Smooth muscle cell (in vitro differentiated cells): Measurements from ENCODE around the gene PGM1. TPM values are rescaled to one million over a fixed set of nuclear protein-coding genes. Genes with fewer than 3 reads are reported as not detected.

Experiments used
- DNase-seq: peaks from one replicate; lab custom pipeline; 2025; ENCODE audit not compliant: unreplicated experiment; lab: John Stamatoyannopoulos, UW
- H2AFZ ChIP-seq: fragments of 200-600 bp; sonication (generic); 2 replicates; pipeline ENCODE4 v1.6.0; 2016; ENCODE audit warnings: antibody characterized with exemption, low read depth, mild to moderate bottlenecking
- H3F3A ChIP-seq: fragments of 200-600 bp; sonication (generic); 2 replicates; pipeline ENCODE4 v1.6.0; 2017; ENCODE audit warnings: antibody characterized with exemption, low read depth
- H3K27ac ChIP-seq: fragments of 200-600 bp; sonication (generic); 2 replicates; pipeline ENCODE4 v1.5.1; 2016; ENCODE audit warnings: low read depth, mild to moderate bottlenecking
- H3K27me3 ChIP-seq: fragments of 200-600 bp; sonication (generic); 2 replicates; pipeline ENCODE4 v1.6.1; 2016; ENCODE audit warnings: low read depth, mild to moderate bottlenecking
- H3K36me3 ChIP-seq: fragments of 200-600 bp; sonication (generic); 2 replicates; pipeline ENCODE4 v1.5.1; 2016; ENCODE audit warnings: low read depth
- H3K4me1 ChIP-seq: fragments of 200-600 bp; sonication (generic); 2 replicates; pipeline ENCODE4 v1.5.1; 2016; ENCODE audit warnings: low read depth
- H3K4me2 ChIP-seq: fragments of 200-600 bp; sonication (generic); 2 replicates; pipeline ENCODE4 v1.6.0; 2016; ENCODE audit warnings: mild to moderate bottlenecking
- H3K4me3 ChIP-seq: fragments of 200-600 bp; sonication (generic); 2 replicates; pipeline ENCODE4 v1.5.1; 2016; ENCODE audit warnings: mild to moderate bottlenecking
- H3K79me2 ChIP-seq: fragments of 200-600 bp; sonication (generic); 2 replicates; pipeline ENCODE4 v1.6.0; 2016; ENCODE audit warnings: low read depth, mild to moderate bottlenecking
- H3K9ac ChIP-seq: fragments of 200-600 bp; sonication (generic); 2 replicates; pipeline ENCODE4 v1.6.0; 2016; ENCODE audit warnings: low read depth
- H3K9me3 ChIP-seq: fragments of 200-600 bp; sonication (generic); replicated peaks from 2 replicates; pipeline ENCODE4 v1.5.1; 2016; ENCODE audit warnings: low read depth
- H4K20me1 ChIP-seq: fragments of 200-600 bp; sonication (generic); 2 replicates; pipeline ENCODE4 v1.6.0; 2016; ENCODE audit warnings: low read depth
- WGBS: methylation state at CpG from one replicate; pipeline ENCODE4 v1.1.7; 2016; ENCODE audit warnings: low lambda C conversion rate; 5-methylcytosine and 5-hydroxymethylcytosine counted together
- polyA plus RNA-seq: library from polyadenylated mRNA; unstranded; fragments of >200 nt; fragmentation: Nextera tagmentation; extraction: Ambion mirVana; gene quantifications from 2 replicates; pipeline ENCODE4 v1.2.1, GENCODE V29; 2016
- total RNA-seq: library from RNA; depleted of rRNA; stranded (reverse); fragments of >200 nt; gene quantifications from 2 replicates; pipeline ENCODE4 v1.2.3, GENCODE V29; 2014
- TF ChIP-seq, protein P1 (sequence below): fragments of 200-600 bp; sonication (generic); IDR thresholded peaks from 2 replicates; pipeline ENCODE4 v1.5.1; 2017; ENCODE audit warnings: borderline replicate concordance, mild to moderate bottlenecking, antibody characterized with exemption; ENCODE audit not compliant: insufficient read depth, poor library complexity, severe bottlenecking

Gene PGM1
- total and polyA plus RNA-seq, 2 experiments from 2014 or later: 72.7 to 87.6 TPM

DNA sequence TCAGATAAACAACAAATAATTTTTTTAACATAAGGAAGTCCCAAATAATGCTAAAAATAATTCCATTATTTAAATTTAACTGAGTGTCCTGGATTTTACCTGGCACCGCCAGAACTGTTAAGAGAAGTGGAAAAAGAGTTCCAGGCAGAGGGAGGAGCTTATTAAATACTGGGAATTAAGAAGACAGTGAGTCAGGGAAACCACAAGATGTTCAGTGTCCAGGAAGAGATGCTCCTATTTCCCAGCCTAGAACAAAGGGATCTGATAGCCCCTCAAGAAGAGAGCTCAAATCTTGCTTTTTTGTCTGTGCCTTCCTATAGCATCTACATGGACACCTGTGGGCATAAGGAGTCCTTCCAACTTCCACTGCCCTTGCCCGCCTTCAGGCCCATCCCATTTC, 85.9 kb downstream of the PGM1 start:
- no peaks in the 10 kb centered on the region for H4K20me1 ChIP-seq
- H2AFZ ChIP-seq: no peak overlapping the region
- no peak for DNase-seq
- H3K27me3 ChIP-seq: peaks cover under 1% of the 10 kb centered on the region
- H3K79me2 ChIP-seq: no peaks in the 10 kb centered on the region
- H3K9me3 ChIP-seq: no peaks in the 10 kb centered on the region
- H3K4me3 ChIP-seq: no peak overlapping the region
- 84% methylated on average over 2 of the region's 2 CpGs for WGBS
- H3K9ac ChIP-seq: no peak overlapping the region
- H3K4me2 ChIP-seq: no peak overlapping the region
- no peaks in the 10 kb centered on the region for H3K4me1 ChIP-seq
- no peaks in the 10 kb centered on the region for H3F3A ChIP-seq
- TF ChIP-seq, protein P1, sequence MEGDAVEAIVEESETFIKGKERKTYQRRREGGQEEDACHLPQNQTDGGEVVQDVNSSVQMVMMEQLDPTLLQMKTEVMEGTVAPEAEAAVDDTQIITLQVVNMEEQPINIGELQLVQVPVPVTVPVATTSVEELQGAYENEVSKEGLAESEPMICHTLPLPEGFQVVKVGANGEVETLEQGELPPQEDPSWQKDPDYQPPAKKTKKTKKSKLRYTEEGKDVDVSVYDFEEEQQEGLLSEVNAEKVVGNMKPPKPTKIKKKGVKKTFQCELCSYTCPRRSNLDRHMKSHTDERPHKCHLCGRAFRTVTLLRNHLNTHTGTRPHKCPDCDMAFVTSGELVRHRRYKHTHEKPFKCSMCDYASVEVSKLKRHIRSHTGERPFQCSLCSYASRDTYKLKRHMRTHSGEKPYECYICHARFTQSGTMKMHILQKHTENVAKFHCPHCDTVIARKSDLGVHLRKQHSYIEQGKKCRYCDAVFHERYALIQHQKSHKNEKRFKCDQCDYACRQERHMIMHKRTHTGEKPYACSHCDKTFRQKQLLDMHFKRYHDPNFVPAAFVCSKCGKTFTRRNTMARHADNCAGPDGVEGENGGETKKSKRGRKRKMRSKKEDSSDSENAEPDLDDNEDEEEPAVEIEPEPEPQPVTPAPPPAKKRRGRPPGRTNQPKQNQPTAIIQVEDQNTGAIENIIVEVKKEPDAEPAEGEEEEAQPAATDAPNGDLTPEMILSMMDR: no peak
- H3K27ac ChIP-seq: no peak overlapping the region
- H3K36me3 ChIP-seq: no peaks in the 10 kb centered on the region

DNA sequence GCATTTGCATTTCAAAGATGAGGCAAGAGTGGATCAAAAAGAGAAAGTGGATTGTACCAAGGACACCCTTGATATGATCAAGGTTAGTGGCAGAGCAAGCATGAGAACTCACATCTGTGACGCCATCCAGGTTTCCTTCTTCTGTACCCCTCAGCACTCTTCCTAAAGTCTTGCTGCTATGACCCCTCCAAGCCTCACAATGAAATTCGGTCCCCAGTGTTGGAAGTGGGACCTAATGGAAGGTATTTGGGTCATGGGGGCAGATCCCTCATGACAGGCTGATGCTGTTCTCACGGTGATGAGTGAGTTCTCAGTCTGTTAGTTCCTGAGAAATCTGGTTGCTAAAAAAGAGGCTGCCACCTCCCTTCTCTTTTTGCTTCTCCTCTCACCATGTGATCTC, 86.4 kb downstream of the PGM1 start:
- H2AFZ ChIP-seq: no peak overlapping the region
- H4K20me1 ChIP-seq: no peaks in the 10 kb centered on the region
- no peak for DNase-seq
- no peaks in the 10 kb centered on the region for H3K9me3 ChIP-seq
- H3K4me1 ChIP-seq: no peaks in the 10 kb centered on the region
- H3K79me2 ChIP-seq: no peaks in the 10 kb centered on the region
- TF ChIP-seq, protein P1: no peak
- no peak overlapping the region for H3K4me3 ChIP-seq
- no peak overlapping the region for H3K27ac ChIP-seq
- H3F3A ChIP-seq: no peaks in the 10 kb centered on the region
- H3K4me2 ChIP-seq: no peak overlapping the region
- WGBS: 90% methylated on average over 3 of the region's 3 CpGs
- H3K36me3 ChIP-seq: no peaks in the 10 kb centered on the region
- peaks cover 4% of the 10 kb centered on the region for H3K27me3 ChIP-seq
- H3K9ac ChIP-seq: no peak overlapping the region

DNA sequence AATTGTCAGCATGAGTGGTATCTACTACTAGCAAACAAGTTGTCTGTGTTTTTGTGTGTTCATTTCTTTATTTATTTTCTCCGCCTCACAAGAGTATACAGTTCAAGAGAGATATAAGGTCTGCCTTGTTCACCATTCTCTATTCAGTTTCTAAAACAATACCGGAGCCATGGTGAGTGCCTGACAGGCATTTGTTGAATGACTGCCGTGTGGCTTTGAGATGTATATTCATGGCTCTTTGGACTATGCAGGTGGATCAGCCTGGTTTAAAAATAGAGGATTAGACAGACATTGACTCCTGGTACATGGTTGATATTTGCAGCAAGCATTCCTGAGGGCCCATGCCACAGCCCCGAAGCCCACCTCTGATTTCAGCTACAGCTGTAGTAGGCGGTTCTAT, 89.7 kb downstream of the PGM1 start:
- H3K36me3 ChIP-seq: no peaks in the 10 kb centered on the region
- no peaks in the 10 kb centered on the region for H4K20me1 ChIP-seq
- H3K27ac ChIP-seq: no peak overlapping the region
- H3K4me2 ChIP-seq: no peak overlapping the region
- no peak overlapping the region for H3K9ac ChIP-seq
- TF ChIP-seq, protein P1: no peak
- H3K9me3 ChIP-seq: no peaks in the 10 kb centered on the region
- H3F3A ChIP-seq: no peaks in the 10 kb centered on the region
- 93% methylated on average over 5 of the region's 5 CpGs for WGBS
- peaks cover 4% of the 10 kb centered on the region for H3K27me3 ChIP-seq
- DNase-seq: no peak
- no peak overlapping the region for H3K4me3 ChIP-seq
- no peak overlapping the region for H2AFZ ChIP-seq
- H3K79me2 ChIP-seq: no peaks in the 10 kb centered on the region
- H3K4me1 ChIP-seq: no peaks in the 10 kb centered on the region

DNA sequence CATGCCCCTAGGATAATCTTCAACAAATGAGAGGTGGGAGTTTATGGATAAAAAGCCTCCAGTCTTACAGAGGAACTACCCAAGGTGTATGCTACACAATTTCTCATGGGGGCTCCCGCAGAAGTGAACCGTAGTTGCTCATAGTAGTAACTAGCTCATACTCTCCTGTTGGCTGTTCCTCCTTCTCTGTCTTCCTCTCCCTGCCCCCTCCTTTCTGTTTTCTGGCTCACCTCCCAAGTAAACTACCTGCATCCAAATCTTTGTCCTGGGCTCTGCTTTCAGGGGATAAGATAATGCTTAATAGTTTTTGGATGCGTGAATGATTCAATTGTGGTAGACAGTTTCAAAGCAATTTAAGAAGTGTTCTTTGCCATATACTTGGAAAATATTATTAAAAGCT, 90.5 kb downstream of the PGM1 start:
- H3F3A ChIP-seq: no peaks in the 10 kb centered on the region
- no peak overlapping the region for H3K4me3 ChIP-seq
- no peak overlapping the region for H2AFZ ChIP-seq
- H3K9ac ChIP-seq: no peak overlapping the region
- no peak overlapping the region for H3K27ac ChIP-seq
- H3K36me3 ChIP-seq: no peaks in the 10 kb centered on the region
- H3K27me3 ChIP-seq: peaks cover 4% of the 10 kb centered on the region
- WGBS: 90% methylated on average over 3 of the region's 3 CpGs
- H4K20me1 ChIP-seq: no peaks in the 10 kb centered on the region
- no peaks in the 10 kb centered on the region for H3K79me2 ChIP-seq
- DNase-seq: no peak
- H3K4me2 ChIP-seq: no peak overlapping the region
- no peaks in the 10 kb centered on the region for H3K9me3 ChIP-seq
- TF ChIP-seq, protein P1: no peak
- H3K4me1 ChIP-seq: no peaks in the 10 kb centered on the region
